ENCODE results near the gene RGR. TPM values are rescaled to one million over a fixed set of nuclear protein-coding genes. Genes with fewer than 3 reads are reported as not detected.

Gene RGR
- total RNA-seq, 1 experiment from 2014 or later = not detected

GRCh38 chr10:84294766-84295447, 50.1 kb downstream of the RGR start:
- ChIA-PET CTCF (no interaction called here), POLR2A (no interaction called here)
- DNase-seq (ENCODE audit: low spot score) = no peak
- Mint-ChIP-seq H3K4me1 (peaks cover 50% of the 10 kb centered on the region), H3K9me3 (no peaks in the 10 kb centered on the region), H3K4me3 (no peak overlapping the region), H3K27ac (no peak overlapping the region), H3K36me3 (no peaks in the 10 kb centered on the region), H3K27me3 (ENCODE audit: low read depth) (no peaks in the 10 kb centered on the region)
- TF ChIP-seq ZNF138 (CRISPR knock-in tag; conservative IDR thresholded peaks at IDR 0.05) (no peak), TEAD4 (CRISPR knock-in tag; IDR thresholded peaks at IDR 0.05) (no peak), ELF4 (CRISPR knock-in tag; IDR thresholded peaks at IDR 0.05; ENCODE audit: low read depth) (no peak), NR3C1 (CRISPR knock-in tag; conservative IDR thresholded peaks at IDR 0.05; ENCODE audit: low read depth) (no peak), MYBL2 (CRISPR knock-in tag; IDR thresholded peaks at IDR 0.05) (no peak), E2F4 (CRISPR knock-in tag; IDR thresholded peaks at IDR 0.05; ENCODE audit: borderline replicate concordance, low read depth) (no peak)
- ATAC-seq = no peak

- TF ChIP-seq, protein P1, sequence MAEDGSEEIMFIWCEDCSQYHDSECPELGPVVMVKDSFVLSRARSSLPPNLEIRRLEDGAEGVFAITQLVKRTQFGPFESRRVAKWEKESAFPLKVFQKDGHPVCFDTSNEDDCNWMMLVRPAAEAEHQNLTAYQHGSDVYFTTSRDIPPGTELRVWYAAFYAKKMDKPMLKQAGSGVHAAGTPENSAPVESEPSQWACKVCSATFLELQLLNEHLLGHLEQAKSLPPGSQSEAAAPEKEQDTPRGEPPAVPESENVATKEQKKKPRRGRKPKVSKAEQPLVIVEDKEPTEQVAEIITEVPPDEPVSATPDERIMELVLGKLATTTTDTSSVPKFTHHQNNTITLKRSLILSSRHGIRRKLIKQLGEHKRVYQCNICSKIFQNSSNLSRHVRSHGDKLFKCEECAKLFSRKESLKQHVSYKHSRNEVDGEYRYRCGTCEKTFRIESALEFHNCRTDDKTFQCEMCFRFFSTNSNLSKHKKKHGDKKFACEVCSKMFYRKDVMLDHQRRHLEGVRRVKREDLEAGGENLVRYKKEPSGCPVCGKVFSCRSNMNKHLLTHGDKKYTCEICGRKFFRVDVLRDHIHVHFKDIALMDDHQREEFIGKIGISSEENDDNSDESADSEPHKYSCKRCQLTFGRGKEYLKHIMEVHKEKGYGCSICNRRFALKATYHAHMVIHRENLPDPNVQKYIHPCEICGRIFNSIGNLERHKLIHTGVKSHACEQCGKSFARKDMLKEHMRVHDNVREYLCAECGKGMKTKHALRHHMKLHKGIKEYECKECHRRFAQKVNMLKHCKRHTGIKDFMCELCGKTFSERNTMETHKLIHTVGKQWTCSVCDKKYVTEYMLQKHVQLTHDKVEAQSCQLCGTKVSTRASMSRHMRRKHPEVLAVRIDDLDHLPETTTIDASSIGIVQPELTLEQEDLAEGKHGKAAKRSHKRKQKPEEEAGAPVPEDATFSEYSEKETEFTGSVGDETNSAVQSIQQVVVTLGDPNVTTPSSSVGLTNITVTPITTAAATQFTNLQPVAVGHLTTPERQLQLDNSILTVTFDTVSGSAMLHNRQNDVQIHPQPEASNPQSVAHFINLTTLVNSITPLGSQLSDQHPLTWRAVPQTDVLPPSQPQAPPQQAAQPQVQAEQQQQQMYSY (CRISPR knock-in tag; IDR thresholded peaks at IDR 0.05) = 0 out of 2 replicates have a peak, but pooled peaks have one; percentile 17
- TF ChIP-seq OVOL2 (CRISPR knock-in tag; IDR thresholded peaks at IDR 0.05; ENCODE audit: borderline replicate concordance) = no peak
- TF ChIP-seq, protein P2, sequence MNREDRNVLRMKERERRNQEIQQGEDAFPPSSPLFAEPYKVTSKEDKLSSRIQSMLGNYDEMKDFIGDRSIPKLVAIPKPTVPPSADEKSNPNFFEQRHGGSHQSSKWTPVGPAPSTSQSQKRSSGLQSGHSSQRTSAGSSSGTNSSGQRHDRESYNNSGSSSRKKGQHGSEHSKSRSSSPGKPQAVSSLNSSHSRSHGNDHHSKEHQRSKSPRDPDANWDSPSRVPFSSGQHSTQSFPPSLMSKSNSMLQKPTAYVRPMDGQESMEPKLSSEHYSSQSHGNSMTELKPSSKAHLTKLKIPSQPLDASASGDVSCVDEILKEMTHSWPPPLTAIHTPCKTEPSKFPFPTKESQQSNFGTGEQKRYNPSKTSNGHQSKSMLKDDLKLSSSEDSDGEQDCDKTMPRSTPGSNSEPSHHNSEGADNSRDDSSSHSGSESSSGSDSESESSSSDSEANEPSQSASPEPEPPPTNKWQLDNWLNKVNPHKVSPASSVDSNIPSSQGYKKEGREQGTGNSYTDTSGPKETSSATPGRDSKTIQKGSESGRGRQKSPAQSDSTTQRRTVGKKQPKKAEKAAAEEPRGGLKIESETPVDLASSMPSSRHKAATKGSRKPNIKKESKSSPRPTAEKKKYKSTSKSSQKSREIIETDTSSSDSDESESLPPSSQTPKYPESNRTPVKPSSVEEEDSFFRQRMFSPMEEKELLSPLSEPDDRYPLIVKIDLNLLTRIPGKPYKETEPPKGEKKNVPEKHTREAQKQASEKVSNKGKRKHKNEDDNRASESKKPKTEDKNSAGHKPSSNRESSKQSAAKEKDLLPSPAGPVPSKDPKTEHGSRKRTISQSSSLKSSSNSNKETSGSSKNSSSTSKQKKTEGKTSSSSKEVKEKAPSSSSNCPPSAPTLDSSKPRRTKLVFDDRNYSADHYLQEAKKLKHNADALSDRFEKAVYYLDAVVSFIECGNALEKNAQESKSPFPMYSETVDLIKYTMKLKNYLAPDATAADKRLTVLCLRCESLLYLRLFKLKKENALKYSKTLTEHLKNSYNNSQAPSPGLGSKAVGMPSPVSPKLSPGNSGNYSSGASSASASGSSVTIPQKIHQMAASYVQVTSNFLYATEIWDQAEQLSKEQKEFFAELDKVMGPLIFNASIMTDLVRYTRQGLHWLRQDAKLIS (CRISPR knock-in tag; IDR thresholded peaks at IDR 0.05; ENCODE audit: borderline replicate concordance) = no peak
- ChIA-PET POLR2A (no interaction called here), CTCF (interaction anchor here (1.1 to 1.5 kb wide), 5 partner anchors 29 to 244 kb away, joined by 3 to 9 read pairs (median 4); no protein-coding TSS in a partner anchor)
- Mint-ChIP-seq H3K36me3 (no peaks in the 10 kb centered on the region), H3K4me3 (0 out of 2 replicates have a peak overlapping the region, but pooled peaks have one; percentile 2), H3K27me3 (ENCODE audit: low read depth) (no peaks in the 10 kb centered on the region), H3K27ac (peak overlapping the region; percentile 94), H3K9me3 (no peaks in the 10 kb centered on the region), H3K4me1 (peaks cover 50% of the 10 kb centered on the region)
- ATAC-seq (peak; percentile 90), DNase-seq (ENCODE audit: low spot score) (peak; percentile 21)
Measured at GRCh38 chr10:84296091-84296981, 51.5 kb downstream of the RGR start.

DNA sequence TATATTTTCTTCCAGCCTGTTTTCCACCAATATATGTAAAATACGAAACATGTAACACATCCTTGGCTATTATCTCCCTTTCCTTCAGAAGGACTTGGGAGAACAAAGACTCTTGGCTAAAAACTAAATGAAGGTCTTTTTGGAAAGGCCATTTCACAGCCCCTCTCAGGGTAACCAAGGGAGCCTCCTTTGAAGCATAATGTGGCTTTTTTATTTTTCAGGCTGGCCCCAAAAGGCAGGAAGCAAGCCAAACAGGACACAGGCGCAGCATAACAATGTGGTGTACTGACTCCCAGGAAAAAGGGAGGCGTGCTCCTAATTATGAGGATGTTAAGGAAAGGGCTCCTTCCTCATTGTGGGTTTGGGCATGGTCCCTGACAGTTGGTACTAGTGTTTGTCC, 53.2 kb downstream of the RGR start:
- no peak for ATAC-seq
- 0 out of 2 replicates have a peak overlapping the region, but pooled peaks have one; percentile 39 for H3K27ac Mint-ChIP-seq
- no peak for DNase-seq (ENCODE audit: low spot score)
- TF ChIP-seq, protein P3, sequence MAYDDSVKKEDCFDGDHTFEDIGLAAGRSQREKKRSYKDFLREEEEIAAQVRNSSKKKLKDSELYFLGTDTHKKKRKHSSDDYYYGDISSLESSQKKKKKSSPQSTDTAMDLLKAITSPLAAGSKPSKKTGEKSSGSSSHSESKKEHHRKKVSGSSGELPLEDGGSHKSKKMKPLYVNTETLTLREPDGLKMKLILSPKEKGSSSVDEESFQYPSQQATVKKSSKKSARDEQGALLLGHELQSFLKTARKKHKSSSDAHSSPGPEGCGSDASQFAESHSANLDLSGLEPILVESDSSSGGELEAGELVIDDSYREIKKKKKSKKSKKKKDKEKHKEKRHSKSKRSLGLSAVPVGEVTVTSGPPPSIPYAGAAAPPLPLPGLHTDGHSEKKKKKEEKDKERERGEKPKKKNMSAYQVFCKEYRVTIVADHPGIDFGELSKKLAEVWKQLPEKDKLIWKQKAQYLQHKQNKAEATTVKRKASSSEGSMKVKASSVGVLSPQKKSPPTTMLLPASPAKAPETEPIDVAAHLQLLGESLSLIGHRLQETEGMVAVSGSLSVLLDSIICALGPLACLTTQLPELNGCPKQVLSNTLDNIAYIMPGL (CRISPR knock-in tag; IDR thresholded peaks at IDR 0.05) = no peak
- TF ChIP-seq ZBTB21 (CRISPR knock-in tag; IDR thresholded peaks at IDR 0.05; ENCODE audit: borderline replicate concordance) (no peak), NR2C2 (CRISPR knock-in tag; IDR thresholded peaks at IDR 0.05) (no peak), NFE2L1 (CRISPR knock-in tag; IDR thresholded peaks at IDR 0.05) (no peak), SP1 (CRISPR knock-in tag; conservative IDR thresholded peaks at IDR 0.05) (no peak), CBFB (CRISPR knock-in tag; IDR thresholded peaks at IDR 0.05; ENCODE audit: low read depth) (no peak), NR3C1 (CRISPR knock-in tag; conservative IDR thresholded peaks at IDR 0.05; ENCODE audit: low read depth) (no peak), ZNF219 (CRISPR knock-in tag; IDR thresholded peaks at IDR 0.05; ENCODE audit: borderline replicate concordance) (no peak), ZNF138 (CRISPR knock-in tag; conservative IDR thresholded peaks at IDR 0.05) (no peak)
- TF ChIP-seq, protein P4, sequence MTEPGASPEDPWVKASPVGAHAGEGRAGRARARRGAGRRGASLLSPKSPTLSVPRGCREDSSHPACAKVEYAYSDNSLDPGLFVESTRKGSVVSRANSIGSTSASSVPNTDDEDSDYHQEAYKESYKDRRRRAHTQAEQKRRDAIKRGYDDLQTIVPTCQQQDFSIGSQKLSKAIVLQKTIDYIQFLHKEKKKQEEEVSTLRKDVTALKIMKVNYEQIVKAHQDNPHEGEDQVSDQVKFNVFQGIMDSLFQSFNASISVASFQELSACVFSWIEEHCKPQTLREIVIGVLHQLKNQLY (CRISPR knock-in tag; IDR thresholded peaks at IDR 0.05) = no peak
- TF ChIP-seq, protein P5, sequence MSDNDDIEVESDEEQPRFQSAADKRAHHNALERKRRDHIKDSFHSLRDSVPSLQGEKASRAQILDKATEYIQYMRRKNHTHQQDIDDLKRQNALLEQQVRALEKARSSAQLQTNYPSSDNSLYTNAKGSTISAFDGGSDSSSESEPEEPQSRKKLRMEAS (CRISPR knock-in tag; IDR thresholded peaks at IDR 0.05) = no peak

More for the DNA sequence above, 53.2 kb downstream of the RGR start:
- peaks cover 56% of the 10 kb centered on the region for H3K4me1 Mint-ChIP-seq
- H3K27me3 Mint-ChIP-seq (ENCODE audit: low read depth) = no peaks in the 10 kb centered on the region
- H3K36me3 Mint-ChIP-seq = no peaks in the 10 kb centered on the region
- ChIA-PET POLR2A (no interaction called here), CTCF (no interaction called here)
- no peak overlapping the region for H3K4me3 Mint-ChIP-seq
- no peaks in the 10 kb centered on the region for H3K9me3 Mint-ChIP-seq

Data from WTC11 (cell line).